C4-2B (cell line): ENCODE data around the gene NDC1.
A peak's percentile ranks its signal among the peaks of the same experiment; 100 is the strongest.

Experiments used
- H3K27ac ChIP-seq: fragments of 450-650 bp; 2 replicates; pipeline ENCODE4 v1.5.1; 2017
- ZFX ChIP-seq: fragments of 450-650 bp; IDR thresholded peaks from 2 replicates; pipeline ENCODE4 v1.6.1; 2017
- TF ChIP-seq, protein P1 (sequence below): fragments of 450-650 bp; conservative IDR thresholded peaks from 2 replicates; pipeline ENCODE4 v1.5.1; 2017; ENCODE audit warnings: mild to moderate bottlenecking

NDC1 gene

DNA sequence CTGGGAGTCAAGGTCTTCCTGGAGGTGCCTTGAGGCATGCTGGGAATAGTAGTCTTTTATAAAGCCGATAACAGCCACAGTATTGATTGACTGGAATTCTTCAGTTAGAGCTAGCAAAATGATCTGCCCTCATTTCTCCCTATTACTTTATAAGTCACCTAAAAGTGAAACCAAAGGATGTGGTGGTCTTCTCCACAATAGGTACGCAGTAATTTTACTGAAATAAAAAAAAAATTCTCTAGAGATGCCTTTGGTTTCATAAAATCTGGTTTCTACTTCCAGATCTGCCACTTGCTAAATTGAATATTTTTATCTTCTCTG is 518 bp upstream of the NDC1 start:
- TF ChIP-seq ZFX: no peak
- TF ChIP-seq, protein P1, sequence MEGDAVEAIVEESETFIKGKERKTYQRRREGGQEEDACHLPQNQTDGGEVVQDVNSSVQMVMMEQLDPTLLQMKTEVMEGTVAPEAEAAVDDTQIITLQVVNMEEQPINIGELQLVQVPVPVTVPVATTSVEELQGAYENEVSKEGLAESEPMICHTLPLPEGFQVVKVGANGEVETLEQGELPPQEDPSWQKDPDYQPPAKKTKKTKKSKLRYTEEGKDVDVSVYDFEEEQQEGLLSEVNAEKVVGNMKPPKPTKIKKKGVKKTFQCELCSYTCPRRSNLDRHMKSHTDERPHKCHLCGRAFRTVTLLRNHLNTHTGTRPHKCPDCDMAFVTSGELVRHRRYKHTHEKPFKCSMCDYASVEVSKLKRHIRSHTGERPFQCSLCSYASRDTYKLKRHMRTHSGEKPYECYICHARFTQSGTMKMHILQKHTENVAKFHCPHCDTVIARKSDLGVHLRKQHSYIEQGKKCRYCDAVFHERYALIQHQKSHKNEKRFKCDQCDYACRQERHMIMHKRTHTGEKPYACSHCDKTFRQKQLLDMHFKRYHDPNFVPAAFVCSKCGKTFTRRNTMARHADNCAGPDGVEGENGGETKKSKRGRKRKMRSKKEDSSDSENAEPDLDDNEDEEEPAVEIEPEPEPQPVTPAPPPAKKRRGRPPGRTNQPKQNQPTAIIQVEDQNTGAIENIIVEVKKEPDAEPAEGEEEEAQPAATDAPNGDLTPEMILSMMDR: no peak
- peak overlapping the region; percentile 89 for H3K27ac ChIP-seq

DNA sequence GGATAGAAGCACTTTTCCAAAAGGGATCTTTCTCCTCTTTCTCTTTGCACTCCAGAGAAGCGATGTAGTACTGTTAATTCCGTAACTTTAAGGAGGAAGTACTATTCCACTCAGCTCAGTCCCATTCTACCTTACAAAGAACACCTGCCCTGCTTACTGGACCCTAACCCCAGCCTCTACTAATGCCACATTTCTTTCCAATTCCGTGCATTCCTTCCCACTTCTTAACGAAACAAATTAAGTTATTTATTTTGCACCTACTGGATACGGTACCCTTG is 511 bp downstream of the NDC1 start:
- peak overlapping the region; percentile 89 for H3K27ac ChIP-seq
- no peak for TF ChIP-seq ZFX
- TF ChIP-seq, protein P1: no peak

DNA sequence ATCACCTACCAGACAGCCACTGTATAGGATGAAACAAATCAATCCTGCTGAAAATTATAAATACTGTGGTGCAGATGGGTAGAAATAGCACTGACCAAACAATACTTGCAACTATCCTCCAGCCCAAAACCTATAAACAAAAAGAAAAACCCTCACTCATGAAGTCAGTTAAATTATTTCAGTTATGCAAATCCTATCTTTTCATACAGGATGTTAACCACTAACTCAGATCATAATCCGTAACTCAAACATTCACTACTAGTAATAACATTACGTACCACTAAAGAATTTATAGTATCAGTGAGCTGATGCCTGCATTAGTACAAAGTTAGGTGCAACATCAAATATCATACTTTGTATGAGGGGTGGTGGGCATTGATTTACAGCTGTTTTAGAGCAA is 2.6 kb downstream of the NDC1 start:
- H3K27ac ChIP-seq: no peak overlapping the region
- TF ChIP-seq, protein P1: no peak
- TF ChIP-seq ZFX: no peak

DNA sequence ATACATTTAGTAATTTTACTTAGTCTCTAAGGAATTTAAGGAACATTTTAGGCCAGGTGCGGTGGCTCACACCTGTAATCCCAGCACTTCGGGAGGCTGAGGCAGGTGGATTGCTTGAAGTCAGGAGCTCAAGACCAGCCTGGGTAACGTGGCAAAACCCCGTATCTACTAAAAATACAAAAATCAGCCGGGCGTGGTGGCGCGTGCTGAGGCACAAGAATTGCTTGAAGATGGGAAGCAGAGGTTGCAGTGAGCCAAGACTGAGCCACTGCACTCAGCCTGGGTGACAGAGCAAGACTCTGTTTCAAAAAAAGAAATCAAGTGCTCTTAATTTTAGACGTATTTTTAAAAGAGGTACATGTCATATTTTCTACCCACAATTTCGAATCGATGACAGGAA is 3.3 kb downstream of the NDC1 start:
- TF ChIP-seq ZFX: no peak
- TF ChIP-seq, protein P1: no peak
- no peak overlapping the region for H3K27ac ChIP-seq

DNA sequence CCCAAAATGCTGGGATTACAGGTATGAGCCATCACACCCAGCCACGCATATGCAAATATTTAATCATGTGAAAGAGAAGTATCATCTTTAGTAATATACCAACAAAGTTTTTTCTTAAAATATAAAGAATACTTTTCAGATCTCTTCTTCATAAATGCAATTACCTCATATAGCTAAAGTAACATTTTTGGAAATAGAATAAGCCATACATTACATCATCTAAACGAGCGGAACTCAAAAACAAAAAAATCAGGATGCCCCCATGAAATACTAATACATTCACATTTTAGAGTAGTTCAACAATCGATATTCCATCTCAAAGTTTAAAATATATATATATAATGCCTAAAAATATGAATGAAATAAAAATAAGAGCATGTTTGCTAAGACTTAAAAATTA is 4.7 kb downstream of the NDC1 start:
- TF ChIP-seq, protein P1: no peak
- TF ChIP-seq ZFX: no peak
- no peak overlapping the region for H3K27ac ChIP-seq

DNA sequence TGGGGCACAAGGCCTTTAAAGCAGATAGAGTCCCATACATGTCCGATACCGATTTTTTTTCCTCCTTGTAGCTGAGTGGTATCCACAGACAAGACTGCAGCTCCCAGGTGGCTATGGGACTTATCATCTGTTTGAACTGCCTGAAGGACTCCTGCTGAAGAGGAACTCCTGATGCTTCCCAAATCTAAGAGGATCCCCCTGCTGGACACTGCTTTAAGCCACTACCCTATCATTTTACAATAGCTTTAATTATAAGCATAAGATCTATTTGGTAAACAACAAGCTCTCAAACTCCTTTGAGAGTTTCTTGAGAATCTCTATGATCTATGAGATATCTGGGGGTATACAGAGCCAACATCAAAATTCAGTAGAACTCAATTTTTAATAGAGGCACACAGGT is 11.7 kb downstream of the NDC1 start:
- TF ChIP-seq ZFX: no peak
- TF ChIP-seq, protein P1: peak; percentile 32
- H3K27ac ChIP-seq: no peak overlapping the region

DNA sequence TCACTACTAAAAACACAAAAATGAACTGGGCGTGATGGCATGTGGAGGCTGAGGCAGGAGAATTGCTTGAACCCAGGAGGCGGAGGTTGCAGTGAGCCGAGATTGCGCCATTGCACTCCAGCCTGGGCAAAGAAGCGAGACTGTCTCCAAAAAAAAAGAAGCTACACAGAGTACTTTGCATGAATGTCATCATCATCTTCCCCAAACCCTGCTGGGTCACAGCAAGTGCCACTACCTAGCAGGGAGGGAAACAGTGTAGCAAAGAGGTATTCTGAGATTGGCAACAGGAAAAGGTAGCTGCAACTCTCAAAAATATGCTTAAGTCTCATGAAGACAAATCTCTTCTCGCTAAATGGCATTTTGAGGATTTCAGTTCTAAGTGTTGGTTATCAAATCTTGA is 12.8 kb downstream of the NDC1 start:
- TF ChIP-seq, protein P1: no peak
- no peak for TF ChIP-seq ZFX

More for the DNA sequence above, 12.8 kb downstream of the NDC1 start:
- no peak overlapping the region for H3K27ac ChIP-seq
